Thoracic aorta (tissue), 2 donors: ENCODE data around the gene CD55. TPM values are rescaled to one million over a fixed set of nuclear protein-coding genes. Genes with fewer than 3 reads are reported as not detected.

Experiments
- ATAC-seq: fragments of 150-250 bp; one replicate; pipeline ENCODE4 v1.8.0; 2017; ENCODE audit warnings: low read depth; ENCODE audit not compliant: insufficient number of reproducible peaks, low FRiP score
- DNase-seq: peaks from one replicate; pipeline ENCODE4 v3.0.0-alpha.2; 2020; ENCODE audit warnings: low spot score
- H3K27ac ChIP-seq, 2 donors: fragments of 200-600 bp; sonication (generic); 1 replicate in 1 of 2; 2 replicates in 1 of 2; pipeline ENCODE4 v1.5.1; 2016; ENCODE audit warnings: mild to moderate bottlenecking in 2 of 2, moderate library complexity in 2 of 2
- H3K27me3 ChIP-seq: fragments of 200-600 bp; sonication (generic); replicated peaks from 2 replicates; pipeline ENCODE4 v1.6.0; 2016; ENCODE audit warnings: mild to moderate bottlenecking; ENCODE audit not compliant: insufficient read depth
- H3K36me3 ChIP-seq: fragments of 200-600 bp; sonication (generic); one replicate; pipeline ENCODE4 v1.5.1; 2016
- H3K4me1 ChIP-seq, 2 donors: fragments of 200-600 bp; sonication (generic); 1 replicate in 1 of 2; 2 replicates in 1 of 2; pipeline versions ENCODE4 v1.5.1 to v1.6.0; 2016; ENCODE audit warnings: low read depth in 2 of 2, mild to moderate bottlenecking in 1 of 2; ENCODE audit not compliant: control insufficient read depth in 1 of 2
- H3K4me3 ChIP-seq: fragments of 200-600 bp; sonication (generic); 2 replicates; pipeline ENCODE4 v1.5.1; 2016; ENCODE audit warnings: mild to moderate bottlenecking
- H3K9me3 ChIP-seq: fragments of 200-600 bp; sonication (generic); 2 replicates; pipeline ENCODE4 v1.5.1; 2016
- total RNA-seq, 2 donors: library from RNA; depleted of rRNA; stranded (reverse); fragments of >200 nt; gene quantifications; one replicate each; pipeline versions ENCODE4 v1.1.0 to v1.2.3, GENCODE V29; 2016
- TF ChIP-seq, protein P1 (sequence below): fragments of 200-600 bp; sonication (generic); IDR thresholded peaks from one replicate; pipeline ENCODE4 v1.5.1; 2019; ENCODE audit warnings: antibody characterized with exemption

CD55 gene
- total RNA-seq, 2 donors from 2014 or later = 72.6 to 109 TPM

DNA sequence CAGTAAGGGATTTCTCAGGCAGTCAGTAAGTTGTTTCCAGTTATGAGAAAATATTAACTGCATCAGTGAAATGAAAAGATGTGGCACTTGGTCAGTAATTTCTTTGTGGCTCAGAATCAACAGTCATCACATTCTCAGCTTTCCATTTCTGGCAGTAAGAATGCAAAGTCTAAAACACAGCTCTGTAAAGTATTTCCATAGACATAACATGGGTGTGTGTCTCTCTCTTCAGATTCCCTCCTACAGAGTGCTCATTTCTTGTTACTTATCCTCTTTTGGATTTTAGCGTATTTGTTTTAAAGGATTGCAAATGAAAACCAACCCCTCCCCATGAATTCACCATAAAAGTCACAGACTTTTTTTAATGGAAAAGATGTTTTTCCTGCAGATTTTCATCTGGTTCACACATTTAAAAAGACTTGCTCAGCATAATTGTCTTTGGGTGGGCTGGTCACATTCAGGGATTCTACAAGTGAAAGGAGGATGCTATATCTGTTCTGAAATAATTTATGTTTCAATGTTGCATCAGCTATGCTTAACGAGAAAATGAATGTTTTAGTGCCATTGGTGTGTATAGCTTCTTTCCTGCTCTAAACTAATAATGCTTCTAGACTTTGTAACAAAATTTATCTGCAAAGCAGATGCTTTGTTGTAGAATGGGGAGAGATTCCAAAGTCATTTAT is 34.6 kb upstream of the CD55 start:
- ATAC-seq (no peak), DNase-seq (no peak)
- TF ChIP-seq, protein P1, sequence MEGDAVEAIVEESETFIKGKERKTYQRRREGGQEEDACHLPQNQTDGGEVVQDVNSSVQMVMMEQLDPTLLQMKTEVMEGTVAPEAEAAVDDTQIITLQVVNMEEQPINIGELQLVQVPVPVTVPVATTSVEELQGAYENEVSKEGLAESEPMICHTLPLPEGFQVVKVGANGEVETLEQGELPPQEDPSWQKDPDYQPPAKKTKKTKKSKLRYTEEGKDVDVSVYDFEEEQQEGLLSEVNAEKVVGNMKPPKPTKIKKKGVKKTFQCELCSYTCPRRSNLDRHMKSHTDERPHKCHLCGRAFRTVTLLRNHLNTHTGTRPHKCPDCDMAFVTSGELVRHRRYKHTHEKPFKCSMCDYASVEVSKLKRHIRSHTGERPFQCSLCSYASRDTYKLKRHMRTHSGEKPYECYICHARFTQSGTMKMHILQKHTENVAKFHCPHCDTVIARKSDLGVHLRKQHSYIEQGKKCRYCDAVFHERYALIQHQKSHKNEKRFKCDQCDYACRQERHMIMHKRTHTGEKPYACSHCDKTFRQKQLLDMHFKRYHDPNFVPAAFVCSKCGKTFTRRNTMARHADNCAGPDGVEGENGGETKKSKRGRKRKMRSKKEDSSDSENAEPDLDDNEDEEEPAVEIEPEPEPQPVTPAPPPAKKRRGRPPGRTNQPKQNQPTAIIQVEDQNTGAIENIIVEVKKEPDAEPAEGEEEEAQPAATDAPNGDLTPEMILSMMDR = no peak
- no peaks in the 10 kb centered on the region for H3K9me3 ChIP-seq
- H3K4me1 ChIP-seq = peaks cover 12 to 27% of the 10 kb centered on the region in 2 donors
- no peak overlapping the region for H3K27ac ChIP-seq
- H3K27me3 ChIP-seq = no peaks in the 10 kb centered on the region
- H3K36me3 ChIP-seq = no peaks in the 10 kb centered on the region
- no peak overlapping the region for H3K4me3 ChIP-seq

DNA sequence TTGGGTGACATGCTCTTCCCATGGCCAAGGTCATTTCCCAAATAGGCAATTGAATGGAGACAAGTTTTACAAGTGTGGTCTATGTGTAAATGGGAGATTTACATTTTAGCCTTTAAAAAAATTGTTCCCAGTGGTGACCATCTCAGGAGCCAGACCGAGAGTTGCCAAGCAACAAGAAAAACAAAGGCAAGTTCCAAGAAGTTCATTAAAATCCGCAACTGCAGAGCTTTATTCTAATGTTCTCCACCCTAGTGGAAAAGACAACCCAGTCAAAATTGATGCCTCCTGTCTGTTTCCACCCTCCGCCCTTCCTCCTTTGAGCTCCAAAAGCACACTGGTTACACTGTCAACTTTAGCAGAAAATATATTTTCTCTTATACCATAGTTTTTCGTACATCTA is 33.2 kb upstream of the CD55 start:
- H3K27me3 ChIP-seq = no peaks in the 10 kb centered on the region
- no peak for ATAC-seq
- H3K9me3 ChIP-seq = no peaks in the 10 kb centered on the region
- DNase-seq = no peak
- H3K36me3 ChIP-seq = no peaks in the 10 kb centered on the region
- TF ChIP-seq, protein P1 = no peak
- no peak overlapping the region for H3K27ac ChIP-seq
- peaks cover 1 to 18% of the 10 kb centered on the region in 2 donors for H3K4me1 ChIP-seq
- H3K4me3 ChIP-seq = no peak overlapping the region

DNA sequence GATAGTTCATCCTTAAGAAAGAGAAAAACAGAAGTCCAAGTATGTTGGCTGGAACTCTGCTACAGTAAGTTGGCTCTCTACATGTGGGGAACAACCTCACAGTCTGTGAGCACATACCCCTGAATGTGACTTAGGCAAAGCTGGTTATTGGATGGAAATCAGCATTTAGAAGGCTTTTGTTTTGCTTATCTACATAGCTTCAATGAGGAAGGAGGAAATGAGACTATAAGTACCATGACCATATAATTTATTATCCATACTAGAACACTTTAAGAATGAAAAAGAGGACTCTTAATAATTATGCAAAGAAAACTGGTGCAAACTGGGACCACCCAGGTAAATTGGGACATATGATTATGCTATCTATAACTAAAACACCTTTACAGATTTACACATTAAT is 31.7 kb upstream of the CD55 start:
- DNase-seq (no peak), ATAC-seq (no peak)
- Histone ChIP-seq H3K27ac (no peak overlapping the region), H3K4me3 (no peak overlapping the region), H3K4me1 (peaks cover 0 to 12% of the 10 kb centered on the region in 2 donors), H3K9me3 (no peaks in the 10 kb centered on the region), H3K27me3 (no peaks in the 10 kb centered on the region), H3K36me3 (no peaks in the 10 kb centered on the region)
- TF ChIP-seq, protein P1 = no peak

DNA sequence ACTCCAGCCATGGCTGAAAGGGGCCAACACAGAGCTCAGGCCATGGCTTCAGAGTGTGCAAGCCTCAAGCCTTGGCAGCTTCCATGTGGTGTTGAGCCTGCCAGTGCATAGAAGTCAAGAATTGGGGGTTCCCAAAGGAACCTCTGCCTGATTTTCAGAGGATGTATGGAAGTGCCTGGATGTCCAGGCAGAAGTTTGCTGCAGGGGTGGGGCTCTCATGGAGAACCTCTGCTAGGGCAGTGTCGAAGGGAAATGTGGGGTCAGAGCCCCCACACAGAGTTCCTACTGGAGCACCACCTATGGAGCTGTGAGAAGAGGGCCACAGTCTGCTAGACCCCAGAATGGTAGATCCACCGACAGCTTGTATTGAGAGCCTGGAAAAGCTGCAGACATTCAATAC is 29.8 kb upstream of the CD55 start:
- Histone ChIP-seq H3K4me3 (no peak overlapping the region), H3K4me1 (peaks cover 0 to 6% of the 10 kb centered on the region in 2 donors), H3K27ac (no peak overlapping the region), H3K27me3 (no peaks in the 10 kb centered on the region), H3K9me3 (no peaks in the 10 kb centered on the region), H3K36me3 (no peaks in the 10 kb centered on the region)
- no peak for ATAC-seq
- DNase-seq = no peak
- TF ChIP-seq, protein P1 = no peak

DNA sequence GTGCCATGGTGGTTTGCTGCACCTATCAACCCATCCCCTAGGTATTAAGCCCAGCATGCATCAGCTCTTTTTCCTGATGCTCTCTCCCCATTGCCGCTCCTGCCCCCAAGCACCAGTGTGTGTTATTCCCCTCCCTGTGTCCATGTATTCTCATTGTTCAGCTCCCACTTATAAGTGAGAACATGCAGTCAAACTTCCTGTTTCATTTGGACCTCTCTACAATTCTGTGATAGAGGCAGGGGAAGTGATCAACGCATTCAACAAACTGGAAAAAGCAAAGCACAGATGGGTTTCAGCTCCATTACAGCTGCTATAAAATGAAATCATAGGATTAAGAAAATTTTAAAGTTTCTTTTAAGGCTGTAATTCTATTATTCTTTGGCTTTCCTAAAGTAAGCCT is 23.3 kb upstream of the CD55 start:
- Histone ChIP-seq H3K9me3 (no peaks in the 10 kb centered on the region), H3K36me3 (no peaks in the 10 kb centered on the region), H3K4me1 (peaks cover 0 to 12% of the 10 kb centered on the region in 2 donors), H3K4me3 (peak overlapping the region; percentile 37), H3K27me3 (no peaks in the 10 kb centered on the region), H3K27ac (no peak overlapping the region)
- ATAC-seq (no peak), DNase-seq (no peak)
- TF ChIP-seq, protein P1 = no peak
